Mesenchymal stem cell (in vitro differentiated cells and primary cell): ENCODE data around the gene CMTR2.

Experiments used
- DNase-seq: peaks from one replicate; pipeline ENCODE4 v3.0.0-alpha.2; 2013
- H2AFZ ChIP-seq: one replicate; pipeline ENCODE4 v1.6.1; 2013; ENCODE audit warnings: low read depth, mild to moderate bottlenecking, control low read depth, inconsistent platforms, low read length, moderate library complexity
- H2AK5ac ChIP-seq: 2 replicates; pipeline ENCODE4 v1.6.1; 2013; ENCODE audit warnings: low read length, moderate library complexity, mild to moderate bottlenecking, inconsistent platforms; ENCODE audit not compliant: severe bottlenecking
- H2BK120ac ChIP-seq: one replicate; pipeline ENCODE4 v1.6.1; 2013; ENCODE audit warnings: low read depth, mild to moderate bottlenecking, inconsistent platforms, low read length, moderate library complexity
- H2BK12ac ChIP-seq, 2 experiments: one replicate each; pipeline ENCODE4 v1.6.1; 2013; ENCODE audit warnings: inconsistent platforms in 2 of 2, low read length in 2 of 2, mild to moderate bottlenecking in 2 of 2, moderate library complexity in 2 of 2, control low read depth in 1 of 2
- H2BK15ac ChIP-seq: one replicate; pipeline ENCODE4 v1.6.1; 2013; ENCODE audit warnings: mild to moderate bottlenecking, low read depth, inconsistent platforms; ENCODE audit not compliant: poor library complexity, severe bottlenecking
- H2BK5ac ChIP-seq: 2 replicates; pipeline ENCODE4 v1.6.1; 2013; ENCODE audit warnings: low read depth, mild to moderate bottlenecking, low read length, control low read depth, inconsistent platforms; ENCODE audit not compliant: poor library complexity, severe bottlenecking
- H3K14ac ChIP-seq, 2 experiments: one replicate each; pipeline ENCODE4 v1.6.1; 2013; ENCODE audit warnings: inconsistent platforms in 2 of 2, low read length in 2 of 2, control low read depth in 1 of 2, mild to moderate bottlenecking in 1 of 2, moderate library complexity in 1 of 2
- H3K18ac ChIP-seq, 2 experiments: one replicate each; pipeline ENCODE4 v1.6.1; 2013; ENCODE audit warnings: inconsistent platforms in 2 of 2, low read length in 2 of 2, control low read depth in 1 of 2, low read depth in 1 of 2, mild to moderate bottlenecking in 1 of 2
- H3K23ac ChIP-seq, 2 experiments: one replicate each; pipeline ENCODE4 v1.6.1; 2013; ENCODE audit warnings: inconsistent platforms in 2 of 2, low read length in 2 of 2, mild to moderate bottlenecking in 2 of 2, moderate library complexity in 2 of 2, control low read depth in 1 of 2
- H3K27ac ChIP-seq: 2 replicates; pipeline ENCODE4 v1.5.1; 2013; ENCODE audit warnings: mild to moderate bottlenecking, moderate library complexity, low read length, control low read depth, inconsistent platforms; ENCODE audit not compliant: poor library complexity, severe bottlenecking
- H3K27me3 ChIP-seq, 2 experiments: 2 replicates each; pipeline versions ENCODE4 v1.6.1 to v1.7.0; 2013; ENCODE audit warnings: low read length in 2 of 2, mild to moderate bottlenecking in 2 of 2, moderate library complexity in 2 of 2, control low read depth in 1 of 2, inconsistent platforms in 1 of 2; ENCODE audit not compliant: control insufficient read depth in 1 of 2, insufficient read depth in 1 of 2
- H3K36me3 ChIP-seq, 2 experiments: 2 replicates each; pipeline versions ENCODE4 v1.6.1 to v1.7.0; 2013; ENCODE audit warnings: low read length in 2 of 2, control low read depth in 1 of 2, inconsistent platforms in 1 of 2, low read depth in 1 of 2, mild to moderate bottlenecking in 1 of 2; ENCODE audit not compliant: insufficient read depth in 2 of 2, control insufficient read depth in 1 of 2
- H3K4ac ChIP-seq, 2 experiments: one replicate each; pipeline ENCODE4 v1.6.1; 2013; ENCODE audit warnings: inconsistent platforms in 2 of 2, low read length in 2 of 2, mild to moderate bottlenecking in 2 of 2, moderate library complexity in 2 of 2, control low read depth in 1 of 2, low read depth in 1 of 2
- H3K4me1 ChIP-seq: 2 replicates; pipeline ENCODE4 v1.6.1; 2013; ENCODE audit warnings: low read depth, low read length, control low read depth; ENCODE audit not compliant: control insufficient read depth, insufficient read depth
- H3K4me2 ChIP-seq: 2 replicates; pipeline ENCODE4 v1.6.1; 2013; ENCODE audit warnings: low read length, mild to moderate bottlenecking, inconsistent platforms; ENCODE audit not compliant: poor library complexity, severe bottlenecking
- H3K4me3 ChIP-seq, 2 experiments: 2 replicates each; pipeline versions ENCODE4 v1.5.1 to v1.7.0; 2013; ENCODE audit warnings: low read length in 2 of 2, mild to moderate bottlenecking in 2 of 2, control low read depth in 1 of 2, low read depth in 1 of 2; ENCODE audit not compliant: insufficient read depth in 1 of 2
- H3K79me1 ChIP-seq: replicated peaks from 2 replicates; pipeline ENCODE4 v1.6.1; 2013; ENCODE audit warnings: mild to moderate bottlenecking, control low read depth, low read length, inconsistent platforms; ENCODE audit not compliant: poor library complexity, severe bottlenecking
- H3K9ac ChIP-seq: 2 replicates; pipeline ENCODE4 v1.7.0; 2013; ENCODE audit warnings: mild to moderate bottlenecking, low read length, moderate library complexity
- H3K9me3 ChIP-seq: 2 replicates; pipeline ENCODE4 v1.7.0; 2013; ENCODE audit warnings: mild to moderate bottlenecking, low read length; ENCODE audit not compliant: control insufficient read depth
- H4K8ac ChIP-seq: one replicate; pipeline ENCODE4 v1.6.1; 2013; ENCODE audit warnings: inconsistent platforms, mild to moderate bottlenecking, low read length, moderate library complexity
- H4K91ac ChIP-seq: one replicate; pipeline ENCODE4 v1.6.1; 2013; ENCODE audit warnings: mild to moderate bottlenecking, low read length, inconsistent platforms
- WGBS: methylation state at CpG from one replicate; pipeline ENCODE4 v1.1.7; 2013; ENCODE audit warnings: mixed read lengths; 5-methylcytosine and 5-hydroxymethylcytosine counted together

Gene CMTR2

GRCh38 chr16:71260995-71261394, 28.2 kb downstream of the CMTR2 start:
- Histone ChIP-seq H2AK5ac (no peak overlapping the region), H4K91ac (no peak overlapping the region), H4K8ac (no peak overlapping the region), H3K4me1 (no peaks in the 10 kb centered on the region), H3K4ac (no peak overlapping the region), H3K23ac (no peak overlapping the region), H3K18ac (no peak overlapping the region), H3K9ac (no peak overlapping the region), H2BK120ac (no peak overlapping the region), H3K14ac (no peak overlapping the region), H2BK5ac (no peak overlapping the region), H2AFZ (no peak overlapping the region), H3K4me2 (no peak overlapping the region), H3K27me3 (no peaks in the 10 kb centered on the region), H2BK15ac (no peak overlapping the region), H3K27ac (no peak overlapping the region), H3K79me1 (no peaks in the 10 kb centered on the region), H3K9me3 (no peaks in the 10 kb centered on the region), H2BK12ac (no peak overlapping the region), H3K4me3 (no peak overlapping the region), H3K36me3 (no peaks in the 10 kb centered on the region)
- no peak for DNase-seq

GRCh38 chr16:71259086-71259485, 30.1 kb downstream of the CMTR2 start:
- Histone ChIP-seq H4K91ac (no peak overlapping the region), H2BK15ac (no peak overlapping the region), H2AFZ (no peak overlapping the region), H3K4me1 (no peaks in the 10 kb centered on the region), H3K36me3 (no peaks in the 10 kb centered on the region), H3K4me3 (no peak overlapping the region), H2BK120ac (no peak overlapping the region), H3K9me3 (no peaks in the 10 kb centered on the region), H3K27me3 (no peaks in the 10 kb centered on the region), H3K23ac (no peak overlapping the region), H2AK5ac (no peak overlapping the region), H3K4me2 (no peak overlapping the region), H3K4ac (no peak overlapping the region), H3K9ac (no peak overlapping the region), H2BK5ac (no peak overlapping the region), H4K8ac (no peak overlapping the region), H2BK12ac (no peak overlapping the region), H3K14ac (no peak overlapping the region), H3K27ac (no peak overlapping the region), H3K18ac (no peak overlapping the region), H3K79me1 (no peaks in the 10 kb centered on the region)
- WGBS: 72% methylated on average over 5 of the region's 5 CpGs
- DNase-seq: no peak

GRCh38 chr16:71258372-71258771, 30.8 kb downstream of the CMTR2 start:
- no peak overlapping the region for H3K14ac ChIP-seq
- H2AK5ac ChIP-seq: no peak overlapping the region
- H4K8ac ChIP-seq: no peak overlapping the region
- no peaks in the 10 kb centered on the region for H3K27me3 ChIP-seq
- no peaks in the 10 kb centered on the region for H3K9me3 ChIP-seq
- H2BK5ac ChIP-seq: no peak overlapping the region
- H4K91ac ChIP-seq: no peak overlapping the region
- H2BK120ac ChIP-seq: no peak overlapping the region
- H3K4me2 ChIP-seq: no peak overlapping the region
- 100% methylated on average over 1 of the region's 1 CpG for WGBS
- H2BK15ac ChIP-seq: no peak overlapping the region
- H3K18ac ChIP-seq: no peak overlapping the region
- no peaks in the 10 kb centered on the region for H3K4me1 ChIP-seq
- no peak overlapping the region for H3K4me3 ChIP-seq
- H3K4ac ChIP-seq: no peak overlapping the region
- H3K79me1 ChIP-seq: no peaks in the 10 kb centered on the region
- no peak overlapping the region for H3K27ac ChIP-seq
- H2AFZ ChIP-seq: no peak overlapping the region
- H2BK12ac ChIP-seq: no peak overlapping the region
- H3K23ac ChIP-seq: no peak overlapping the region
- no peak overlapping the region for H3K9ac ChIP-seq
- H3K36me3 ChIP-seq: no peaks in the 10 kb centered on the region
- no peak for DNase-seq

GRCh38 chr16:71257768-71258167, 31.4 kb downstream of the CMTR2 start:
- Histone ChIP-seq H3K27me3 (no peaks in the 10 kb centered on the region), H3K27ac (no peak overlapping the region), H2AFZ (no peak overlapping the region), H3K36me3 (no peaks in the 10 kb centered on the region), H3K14ac (no peak overlapping the region), H2BK12ac (no peak overlapping the region), H3K4ac (no peak overlapping the region), H2BK5ac (no peak overlapping the region), H2BK120ac (no peak overlapping the region), H3K9me3 (no peaks in the 10 kb centered on the region), H3K79me1 (no peaks in the 10 kb centered on the region), H3K4me1 (no peaks in the 10 kb centered on the region), H2AK5ac (no peak overlapping the region), H3K23ac (no peak overlapping the region), H3K18ac (no peak overlapping the region), H2BK15ac (no peak overlapping the region), H3K4me3 (no peak overlapping the region), H3K9ac (no peak overlapping the region), H3K4me2 (no peak overlapping the region), H4K91ac (no peak overlapping the region), H4K8ac (no peak overlapping the region)
- WGBS: no CpG with 5 or more reads among the region's 1 CpG
- no peak for DNase-seq
